Measurements from ENCODE around the gene IVD. TPM values are rescaled to one million over a fixed set of nuclear protein-coding genes. Genes with fewer than 3 reads are reported as not detected.

Gene IVD
- total and polyA plus RNA-seq, 2 of the 8 experiments (the other 6 are each of a cell fraction or from before 2014, with no cell fraction given) = 55.2 to 78.8 TPM

DNA sequence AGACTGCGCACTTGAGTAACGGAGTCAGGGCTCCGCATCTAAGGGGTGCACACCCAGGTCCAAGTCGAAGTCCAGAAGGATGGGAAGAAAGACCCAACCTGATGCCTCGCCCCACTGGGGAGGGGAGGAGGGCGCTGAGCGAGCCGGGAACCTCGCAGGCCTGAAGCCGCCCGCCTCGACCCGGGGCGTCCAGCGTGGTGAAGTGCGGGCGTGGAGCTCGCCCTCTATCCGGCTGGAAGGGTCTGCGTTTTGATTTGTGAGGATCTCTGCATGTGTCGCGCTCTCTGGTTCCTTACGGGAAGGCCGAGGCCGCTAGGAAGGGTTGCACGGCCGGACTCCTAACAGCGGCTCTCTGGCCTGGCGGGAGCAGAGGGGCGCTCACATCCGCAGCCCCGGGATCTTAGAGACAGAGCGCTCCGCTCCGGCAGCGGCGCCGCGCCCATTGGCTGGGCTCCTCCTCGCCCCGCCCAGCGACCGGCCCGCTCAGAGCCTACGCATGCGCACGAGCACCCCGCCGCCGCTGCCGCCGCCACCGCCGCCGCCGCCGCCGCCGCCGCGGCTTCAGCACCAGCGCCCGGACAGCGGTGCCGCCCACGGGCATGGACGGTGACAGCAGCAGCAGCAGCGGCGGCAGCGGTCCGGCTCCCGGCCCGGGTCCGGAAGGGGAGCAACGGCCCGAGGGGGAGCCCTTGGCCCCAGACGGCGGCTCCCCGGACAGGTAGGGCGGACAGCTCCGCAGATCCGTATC lies 47.7 kb upstream of the IVD start, which contains the start of gene DISP2 (continued):
- TF ChIP-seq KDM5A (IDR thresholded peaks at IDR 0.05; ENCODE audit: low read length) (no peak), PHF8 (conservative IDR thresholded peaks at IDR 0.05; ENCODE audit: low read depth, low read length) (no peak), ASH2L (IDR thresholded peaks at IDR 0.05; ENCODE audit: low read length) (peak; percentile 71), SP4 (IDR thresholded peaks at IDR 0.05; ENCODE audit: low read length) (no peak), HDAC2 (IDR thresholded peaks at IDR 0.05; ENCODE audit: borderline replicate concordance in 1 of 2, low read depth in 2 of 2, low read length in 2 of 2) (peak; percentile 80 to 94; a peak in 2 of 4 replicates), RNF2 (IDR thresholded peaks at IDR 0.05; ENCODE audit: borderline replicate concordance, low read depth, low read length, missing control alignments, poor library complexity, severe bottlenecking) (no peak), POLR2AphosphoS5 (IDR thresholded peaks at IDR 0.05; ENCODE audit: low read depth, low read length) (no peak), CHD2 (IDR thresholded peaks at IDR 0.05; ENCODE audit: low read length) (0 out of 2 replicates have a peak, but pooled peaks have one; percentile 6), MAFK (IDR thresholded peaks at IDR 0.05; ENCODE audit: low read depth, low read length) (no peak), SIX5 (IDR thresholded peaks at IDR 0.05; ENCODE audit: low read depth, low read length) (no peak), FOSL1 (IDR thresholded peaks at IDR 0.05; ENCODE audit: insufficient read depth, low read depth, low read length) (no peak), RBBP5 (IDR thresholded peaks at IDR 0.05; ENCODE audit: borderline replicate concordance, low read depth, low read length) (no peak), EZH2 (IDR thresholded peaks at IDR 0.05; ENCODE audit: low read depth, low read length, severe bottlenecking) (no peak), CHD1 (IDR thresholded peaks at IDR 0.05; ENCODE audit: low read depth, low read length) (no peak), ZNF274 (IDR thresholded peaks at IDR 0.05; ENCODE audit: borderline replicate concordance, extremely low read depth, low read length) (no peak), SIN3A (conservative IDR thresholded peaks at IDR 0.05 in 1 of 2, IDR thresholded peaks at IDR 0.05 in 1 of 2; ENCODE audit: low read depth in 1 of 2, low read length in 2 of 2) (peak; percentile 98 to 99), EGR1 (IDR thresholded peaks at IDR 0.05; ENCODE audit: borderline replicate concordance, low read depth, low read length) (peak; percentile 89), RAD21 (IDR thresholded peaks at IDR 0.05 in 1 of 2, conservative IDR thresholded peaks at IDR 0.05 in 1 of 2; ENCODE audit: low read depth in 2 of 2, low read length in 2 of 2) (no peak)
- TF ChIP-seq, protein P1, sequence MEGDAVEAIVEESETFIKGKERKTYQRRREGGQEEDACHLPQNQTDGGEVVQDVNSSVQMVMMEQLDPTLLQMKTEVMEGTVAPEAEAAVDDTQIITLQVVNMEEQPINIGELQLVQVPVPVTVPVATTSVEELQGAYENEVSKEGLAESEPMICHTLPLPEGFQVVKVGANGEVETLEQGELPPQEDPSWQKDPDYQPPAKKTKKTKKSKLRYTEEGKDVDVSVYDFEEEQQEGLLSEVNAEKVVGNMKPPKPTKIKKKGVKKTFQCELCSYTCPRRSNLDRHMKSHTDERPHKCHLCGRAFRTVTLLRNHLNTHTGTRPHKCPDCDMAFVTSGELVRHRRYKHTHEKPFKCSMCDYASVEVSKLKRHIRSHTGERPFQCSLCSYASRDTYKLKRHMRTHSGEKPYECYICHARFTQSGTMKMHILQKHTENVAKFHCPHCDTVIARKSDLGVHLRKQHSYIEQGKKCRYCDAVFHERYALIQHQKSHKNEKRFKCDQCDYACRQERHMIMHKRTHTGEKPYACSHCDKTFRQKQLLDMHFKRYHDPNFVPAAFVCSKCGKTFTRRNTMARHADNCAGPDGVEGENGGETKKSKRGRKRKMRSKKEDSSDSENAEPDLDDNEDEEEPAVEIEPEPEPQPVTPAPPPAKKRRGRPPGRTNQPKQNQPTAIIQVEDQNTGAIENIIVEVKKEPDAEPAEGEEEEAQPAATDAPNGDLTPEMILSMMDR (IDR thresholded peaks at IDR 0.05; ENCODE audit: control extremely low read depth in 1 of 3, insufficient read depth in 1 of 3, low read depth in 1 of 3, low read length in 3 of 3) = no peak
- TF ChIP-seq, protein P2, sequence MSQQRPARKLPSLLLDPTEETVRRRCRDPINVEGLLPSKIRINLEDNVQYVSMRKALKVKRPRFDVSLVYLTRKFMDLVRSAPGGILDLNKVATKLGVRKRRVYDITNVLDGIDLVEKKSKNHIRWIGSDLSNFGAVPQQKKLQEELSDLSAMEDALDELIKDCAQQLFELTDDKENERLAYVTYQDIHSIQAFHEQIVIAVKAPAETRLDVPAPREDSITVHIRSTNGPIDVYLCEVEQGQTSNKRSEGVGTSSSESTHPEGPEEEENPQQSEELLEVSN (IDR thresholded peaks at IDR 0.05) = peak; percentile 58; the same call in 1 of the 2 replicates
